ENCODE measurements around the gene TTC7B.

TTC7B gene

DNA sequence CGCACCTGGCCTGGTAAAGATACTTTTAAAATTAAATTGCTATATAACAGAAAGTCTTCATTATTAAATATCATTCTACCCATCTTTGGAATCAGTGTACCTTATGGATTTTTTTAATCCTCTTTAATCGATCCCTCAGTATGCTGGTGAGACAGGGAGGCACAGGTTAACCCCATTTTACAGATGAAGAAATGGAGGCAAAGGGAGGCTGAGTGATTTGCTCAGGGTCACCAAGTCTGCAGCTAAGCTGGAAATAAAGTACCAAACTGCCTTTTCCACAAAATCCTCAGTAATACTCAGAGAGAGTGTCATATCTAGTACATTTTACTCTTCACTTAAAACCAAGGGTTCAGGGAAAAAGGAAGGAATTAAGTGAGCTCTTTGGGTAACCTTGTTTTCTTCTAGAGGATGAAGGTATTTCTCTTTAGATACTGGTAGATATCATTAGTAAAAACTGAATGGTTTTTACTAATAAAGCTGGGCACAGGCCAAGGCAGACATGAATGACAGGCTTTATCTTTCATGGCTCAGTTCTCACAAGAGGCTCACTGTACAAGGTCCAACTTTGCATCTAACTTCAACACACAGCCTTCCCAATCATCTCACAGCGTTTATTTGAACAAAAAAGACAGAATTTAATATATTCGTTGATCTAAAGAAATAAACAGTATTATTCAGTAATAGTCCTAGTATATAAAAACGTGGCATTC, 35.3 kb upstream of the TTC7B start:
- Histone ChIP-seq H3K36me3 (no peaks in the 10 kb centered on the region), H3K4me1 (no peaks in the 10 kb centered on the region), H3K4me3 (ENCODE audit: low read depth, low read length) (no peak overlapping the region), H3K27me3 (no peaks in the 10 kb centered on the region), H3K9me3 (no peaks in the 10 kb centered on the region)
- DNase-seq: no peak
- TF ChIP-seq, protein P1, sequence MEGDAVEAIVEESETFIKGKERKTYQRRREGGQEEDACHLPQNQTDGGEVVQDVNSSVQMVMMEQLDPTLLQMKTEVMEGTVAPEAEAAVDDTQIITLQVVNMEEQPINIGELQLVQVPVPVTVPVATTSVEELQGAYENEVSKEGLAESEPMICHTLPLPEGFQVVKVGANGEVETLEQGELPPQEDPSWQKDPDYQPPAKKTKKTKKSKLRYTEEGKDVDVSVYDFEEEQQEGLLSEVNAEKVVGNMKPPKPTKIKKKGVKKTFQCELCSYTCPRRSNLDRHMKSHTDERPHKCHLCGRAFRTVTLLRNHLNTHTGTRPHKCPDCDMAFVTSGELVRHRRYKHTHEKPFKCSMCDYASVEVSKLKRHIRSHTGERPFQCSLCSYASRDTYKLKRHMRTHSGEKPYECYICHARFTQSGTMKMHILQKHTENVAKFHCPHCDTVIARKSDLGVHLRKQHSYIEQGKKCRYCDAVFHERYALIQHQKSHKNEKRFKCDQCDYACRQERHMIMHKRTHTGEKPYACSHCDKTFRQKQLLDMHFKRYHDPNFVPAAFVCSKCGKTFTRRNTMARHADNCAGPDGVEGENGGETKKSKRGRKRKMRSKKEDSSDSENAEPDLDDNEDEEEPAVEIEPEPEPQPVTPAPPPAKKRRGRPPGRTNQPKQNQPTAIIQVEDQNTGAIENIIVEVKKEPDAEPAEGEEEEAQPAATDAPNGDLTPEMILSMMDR (IDR thresholded peaks at IDR 0.05; ENCODE audit: low read depth, low read length): no peak

DNA sequence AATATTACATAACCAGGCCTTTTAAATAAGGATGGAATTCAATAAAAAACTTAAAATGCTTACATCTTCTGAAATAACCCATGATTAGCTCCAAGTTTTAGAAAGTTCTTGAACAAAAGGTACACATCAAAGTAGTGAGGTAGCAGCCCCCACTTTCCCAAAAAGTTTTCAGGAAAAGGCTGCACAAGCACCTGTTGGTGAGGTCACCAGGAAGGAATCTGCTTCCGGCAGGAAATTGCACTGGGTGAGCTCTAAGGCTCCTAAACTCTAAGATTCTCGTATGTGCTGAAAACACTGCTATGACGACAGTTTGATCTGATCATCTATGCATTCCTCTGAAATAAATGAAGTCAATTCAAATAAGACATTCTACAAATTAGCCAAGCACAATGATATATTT, 34.3 kb upstream of the TTC7B start:
- TF ChIP-seq, protein P1 (IDR thresholded peaks at IDR 0.05; ENCODE audit: low read depth, low read length): no peak
- Histone ChIP-seq H3K9me3 (no peaks in the 10 kb centered on the region), H3K27me3 (no peaks in the 10 kb centered on the region), H3K4me3 (ENCODE audit: low read depth, low read length) (no peak overlapping the region), H3K4me1 (no peaks in the 10 kb centered on the region), H3K36me3 (no peaks in the 10 kb centered on the region)
- no peak for DNase-seq

DNA sequence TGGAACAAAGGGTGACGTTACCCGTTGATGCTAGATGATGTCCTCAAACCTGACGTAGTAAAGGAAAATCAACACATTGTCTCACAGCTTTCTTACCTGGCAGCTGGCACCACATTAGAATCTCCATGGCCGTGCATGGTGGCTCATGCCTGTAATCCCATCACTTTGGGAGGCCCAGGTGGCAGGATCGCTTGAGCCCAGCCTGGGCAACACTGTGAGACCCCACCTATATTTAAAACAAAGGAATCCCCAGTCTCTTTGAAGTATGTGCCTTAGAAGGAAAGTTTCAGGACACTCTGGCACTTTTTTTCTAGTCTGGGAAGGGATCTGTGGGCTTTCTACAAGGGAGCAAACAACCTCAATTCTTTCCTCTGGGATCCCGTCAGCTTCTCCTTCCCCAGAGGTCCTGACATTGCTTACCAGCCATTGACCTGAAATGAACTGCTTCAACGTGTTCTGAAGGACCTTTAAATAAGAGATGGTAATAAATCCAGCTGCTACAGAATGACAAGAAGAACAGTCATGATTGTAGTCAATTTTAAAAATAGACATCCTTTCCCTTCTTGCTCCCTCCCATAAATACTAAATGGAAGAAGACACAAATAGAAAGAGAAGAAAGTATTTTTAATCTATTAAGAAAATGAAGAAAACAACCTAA, 33.7 kb upstream of the TTC7B start:
- no peaks in the 10 kb centered on the region for H3K9me3 ChIP-seq
- no peak for DNase-seq
- H3K27me3 ChIP-seq: no peaks in the 10 kb centered on the region
- TF ChIP-seq, protein P1 (IDR thresholded peaks at IDR 0.05; ENCODE audit: low read depth, low read length): no peak
- H3K4me1 ChIP-seq: no peaks in the 10 kb centered on the region
- no peaks in the 10 kb centered on the region for H3K36me3 ChIP-seq
- H3K4me3 ChIP-seq (ENCODE audit: low read depth, low read length): no peak overlapping the region

DNA sequence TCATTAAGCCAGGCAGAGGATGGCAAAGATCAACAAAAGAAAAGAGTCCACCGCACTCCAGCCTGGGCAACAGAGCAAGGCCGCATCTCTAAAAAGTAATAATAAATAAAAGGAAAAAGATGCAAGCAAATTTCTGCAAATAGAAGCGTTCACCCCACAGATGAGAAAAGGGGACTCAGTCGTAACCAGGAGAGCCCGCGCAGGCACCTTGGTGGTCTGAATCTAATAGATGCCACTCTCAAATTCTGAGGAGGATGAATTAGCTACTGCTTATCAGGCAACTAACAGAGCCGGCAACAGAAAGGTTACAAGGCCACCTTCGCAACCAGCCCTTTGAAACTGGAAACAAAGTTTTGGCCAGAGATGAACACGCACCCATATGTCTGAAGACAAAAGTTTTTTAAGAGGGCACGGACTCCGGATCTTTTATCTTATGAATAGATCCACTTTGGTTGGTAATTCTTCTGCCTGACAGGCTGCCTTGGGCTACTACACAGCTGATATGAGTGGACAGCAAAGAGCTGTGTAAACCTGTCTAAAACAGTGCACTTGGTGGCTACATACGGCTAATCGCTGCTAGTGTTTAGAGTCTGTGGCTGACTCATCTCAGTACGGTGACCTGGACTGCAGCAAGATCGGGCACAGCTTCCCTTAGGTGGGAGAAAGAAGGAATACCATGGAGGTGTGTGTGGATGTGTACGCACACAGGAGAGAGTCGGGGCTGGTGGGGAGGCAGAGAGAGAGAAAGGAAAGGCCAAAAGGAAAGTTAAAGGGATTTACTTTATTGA, 32.9 kb upstream of the TTC7B start:
- H3K27me3 ChIP-seq: no peaks in the 10 kb centered on the region

DNA sequence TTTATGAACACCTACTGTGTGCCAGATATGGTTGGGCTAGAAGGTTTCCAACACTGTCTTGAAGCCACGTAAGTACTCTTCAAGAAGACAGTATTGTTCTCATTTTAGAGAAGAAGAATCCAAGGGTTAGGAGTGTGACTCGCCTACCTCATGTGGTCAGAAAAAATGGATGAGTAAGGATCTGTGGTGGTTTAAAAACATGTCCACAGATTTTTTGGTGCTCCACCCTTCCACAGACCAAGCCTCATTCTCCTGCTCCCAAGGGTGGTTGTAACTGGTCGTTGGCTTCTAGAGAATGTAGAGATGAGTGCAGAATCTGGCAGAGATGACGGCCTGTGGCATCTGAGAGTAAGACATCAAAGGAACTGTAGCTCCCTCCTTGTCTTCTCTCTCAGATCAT, 30.3 kb upstream of the TTC7B start:
- no peak for DNase-seq
- Histone ChIP-seq H3K9me3 (no peaks in the 10 kb centered on the region), H3K4me3 (ENCODE audit: low read depth, low read length) (no peak overlapping the region), H3K36me3 (no peaks in the 10 kb centered on the region), H3K4me1 (no peaks in the 10 kb centered on the region), H3K27me3 (no peaks in the 10 kb centered on the region)
- TF ChIP-seq, protein P1 (IDR thresholded peaks at IDR 0.05; ENCODE audit: low read depth, low read length): no peak

More for the DNA sequence above, 32.9 kb upstream of the TTC7B start:
- TF ChIP-seq, protein P1 (IDR thresholded peaks at IDR 0.05; ENCODE audit: low read depth, low read length): no peak
- H3K9me3 ChIP-seq: no peaks in the 10 kb centered on the region
- no peak overlapping the region for H3K4me3 ChIP-seq (ENCODE audit: low read depth, low read length)
- H3K36me3 ChIP-seq: no peaks in the 10 kb centered on the region
- H3K4me1 ChIP-seq: no peaks in the 10 kb centered on the region
- DNase-seq: no peak

Data from BE2C (cell line).